Measurements from ENCODE around the gene HHAT. TPM values are rescaled to one million over a fixed set of nuclear protein-coding genes. Genes with fewer than 3 reads are reported as not detected.
A peak's percentile ranks its signal among the peaks of the same experiment; 100 is the strongest.

The HHAT gene
- total and polyA plus RNA-seq, 2 of the 4 experiments (the other 2 are of a cell fraction): 1.7 to 2.5 TPM

- BruUV-seq (replicated peaks): no TSS peak
- Histone ChIP-seq H3K27me3 (ENCODE audit: control insufficient read depth, insufficient read depth, low read length) (no peaks in the 10 kb centered on the region), H4K8ac (ENCODE audit: low read depth in 2 of 2, low read length in 2 of 2) (no peak overlapping the region), H3K9me3 (ENCODE audit: control insufficient read depth, insufficient read depth, low read length) (no peaks in the 10 kb centered on the region), H2AK5ac (ENCODE audit: low read depth, low read length) (no peak overlapping the region; the same call in 1 of the 2 replicates), H3K23ac (ENCODE audit: low read depth, low read length) (no peak overlapping the region), H2BK15ac (ENCODE audit: low read depth, low read length) (0 out of 3 replicates have a peak overlapping the region, but pooled peaks have one; percentile 2), H3K9me1 (ENCODE audit: insufficient read depth, low read length) (no peaks in the 10 kb centered on the region), H4K5ac (ENCODE audit: low read depth, low read length) (no peak overlapping the region), H3K4me3 (ENCODE audit: insufficient read depth, low read depth, low read length) (no peak overlapping the region), H2AK9ac (replicated peaks; ENCODE audit: low read depth, low read length, poor library complexity) (no peak overlapping the region), H2BK5ac (ENCODE audit: low read depth, low read length, poor library complexity, severe bottlenecking) (no peak overlapping the region), H4K91ac (ENCODE audit: insufficient read depth, low read depth, low read length) (peak overlapping the region; percentile 74), H3K36me3 (ENCODE audit: control insufficient read depth, insufficient read depth, low read length) (no peaks in the 10 kb centered on the region), H3K4me2 (ENCODE audit: low read depth, low read length) (no peak overlapping the region), H2AFZ (replicated peaks; ENCODE audit: low read length, poor library complexity) (no peak overlapping the region), H3K9ac (ENCODE audit: low read depth, low read length) (no peak overlapping the region), H2BK20ac (ENCODE audit: low read depth, low read length) (peak overlapping the region; percentile 59), H4K20me1 (ENCODE audit: insufficient read depth, low read length) (no peaks in the 10 kb centered on the region), H3K18ac (ENCODE audit: low read depth, low read length) (no peak overlapping the region), H3K4me1 (ENCODE audit: control insufficient read depth, insufficient read depth, low read length) (no peaks in the 10 kb centered on the region), H3K27ac (ENCODE audit: insufficient read depth, low read length) (no peak overlapping the region), H3K14ac (replicated peaks; ENCODE audit: low read depth, low read length) (0 out of 2 replicates have a peak overlapping the region, but pooled peaks have one; percentile 3), H3K56ac (ENCODE audit: extremely low read depth, insufficient read depth, low read length) (no peak overlapping the region), H2BK120ac (ENCODE audit: low read depth, low read length) (peak overlapping the region; percentile 79), H3K4ac (ENCODE audit: low read depth, low read length) (no peak overlapping the region; the same call in 1 of the 2 replicates), H3K79me1 (ENCODE audit: low read depth in 1 of 2, low read length in 2 of 2) (no peaks in the 10 kb centered on the region)
- ChIA-PET CTCF (no interaction called here), POLR2A (ENCODE audit: unreplicated experiment) (no interaction called here)
- in situ Hi-C loops (cut with MboI; ENCODE audit: low sequenced_read_pairs): loop anchor here (5.0 to 25.0 kb wide), 3 partner anchors 39 to 729 kb away; no protein-coding TSS in a partner anchor
- ATAC-seq (ENCODE audit: low read depth) (no peak), DNase-seq (no peak)
- no CpG with 5 or more reads among the region's 1 CpG for WGBS, 2 experiments (ENCODE audit: extremely low coverage in 2 of 2, insufficient read length in 1 of 2)
- TF ChIP-seq MAFK (IDR thresholded peaks at IDR 0.05; ENCODE audit: low read depth, low read length) (no peak), MXI1 (IDR thresholded peaks at IDR 0.05; ENCODE audit: borderline replicate concordance, low read depth, low read length) (no peak), RFX5 (IDR thresholded peaks at IDR 0.05; ENCODE audit: low read depth, low read length) (no peak), CEBPB (IDR thresholded peaks at IDR 0.05; ENCODE audit: low read depth, low read length) (no peak), ELK1 (IDR thresholded peaks at IDR 0.05; ENCODE audit: borderline replicate concordance, low read depth, low read length) (no peak), POLR2A (IDR thresholded peaks at IDR 0.05; ENCODE audit: low read depth, low read length) (no peak), RCOR1 (IDR thresholded peaks at IDR 0.05; ENCODE audit: insufficient replicate concordance, low read length) (no peak), BHLHE40 (IDR thresholded peaks at IDR 0.05; ENCODE audit: low read depth, low read length) (no peak), CTCF (conservative IDR thresholded peaks at IDR 0.05; ENCODE audit: low read depth, low read length) (no peak), RAD21 (IDR thresholded peaks at IDR 0.05; ENCODE audit: low read length) (no peak), MAZ (IDR thresholded peaks at IDR 0.05; ENCODE audit: borderline replicate concordance, low read depth, low read length) (no peak), FOS (IDR thresholded peaks at IDR 0.05; ENCODE audit: low read depth, low read length) (no peak), SMC3 (IDR thresholded peaks at IDR 0.05; ENCODE audit: low read depth, low read length) (no peak), NFE2L2 (IDR thresholded peaks at IDR 0.05; ENCODE audit: low read depth, low read length) (no peak)
- intact Hi-C loops (cut with micrococcal nuclease): loop anchor here (1.0 to 2.0 kb wide), 4 partner anchors 31 to 727 kb away; no protein-coding TSS in a partner anchor
- dilution Hi-C loops (cut with HindIII; ENCODE audit: low sequenced_read_pairs, unreplicated experiment): loop anchor here (10.0 kb wide), 1 partner anchor 467 kb away; no protein-coding TSS in a partner anchor
Measured at GRCh38 chr1:210407887-210408252, 79.2 kb downstream of the HHAT start.
